HG02981 (cell line): Measurements from ENCODE around the gene PRRT3.
"Not testable (repeated sequence)": the region's sequence is repeated elsewhere in the genome, so short reads cannot be mapped to it uniquely, and the experiment has no call there.

Experiments used
- ATAC-seq: cut with Tn5 transposase; IDR thresholded peaks from one replicate; pipeline ENCODE4 v1.9.1; 2021; ENCODE audit warnings: mild to moderate bottlenecking, moderate library complexity; ENCODE audit not compliant: unreplicated experiment

Gene PRRT3

DNA sequence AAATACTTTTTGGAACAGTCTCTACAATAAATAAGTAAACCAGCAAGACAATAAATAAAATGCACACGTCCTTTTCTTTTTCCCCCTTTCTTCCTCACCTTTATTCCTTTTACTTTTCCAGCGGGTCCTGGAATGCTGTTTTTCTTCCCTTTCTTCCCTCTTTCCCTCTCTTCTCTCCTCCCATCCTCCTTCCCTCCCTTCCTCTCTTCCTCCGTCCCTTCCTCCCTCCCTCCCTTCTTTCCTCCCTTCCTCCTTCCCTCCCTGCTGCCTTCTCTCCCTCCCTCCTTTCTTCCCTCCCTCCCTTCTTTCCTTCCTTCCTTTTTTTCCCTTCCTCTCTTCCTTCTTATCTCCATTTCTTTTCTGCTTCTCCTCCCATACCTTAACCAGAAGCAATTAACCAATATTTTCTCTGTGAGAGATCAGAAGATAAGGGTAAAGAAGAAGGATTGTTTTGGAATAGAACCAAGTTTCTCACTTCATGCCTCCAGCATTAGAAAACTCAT lies 52.9 kb downstream of the PRRT3 start:
- no peak for ATAC-seq

DNA sequence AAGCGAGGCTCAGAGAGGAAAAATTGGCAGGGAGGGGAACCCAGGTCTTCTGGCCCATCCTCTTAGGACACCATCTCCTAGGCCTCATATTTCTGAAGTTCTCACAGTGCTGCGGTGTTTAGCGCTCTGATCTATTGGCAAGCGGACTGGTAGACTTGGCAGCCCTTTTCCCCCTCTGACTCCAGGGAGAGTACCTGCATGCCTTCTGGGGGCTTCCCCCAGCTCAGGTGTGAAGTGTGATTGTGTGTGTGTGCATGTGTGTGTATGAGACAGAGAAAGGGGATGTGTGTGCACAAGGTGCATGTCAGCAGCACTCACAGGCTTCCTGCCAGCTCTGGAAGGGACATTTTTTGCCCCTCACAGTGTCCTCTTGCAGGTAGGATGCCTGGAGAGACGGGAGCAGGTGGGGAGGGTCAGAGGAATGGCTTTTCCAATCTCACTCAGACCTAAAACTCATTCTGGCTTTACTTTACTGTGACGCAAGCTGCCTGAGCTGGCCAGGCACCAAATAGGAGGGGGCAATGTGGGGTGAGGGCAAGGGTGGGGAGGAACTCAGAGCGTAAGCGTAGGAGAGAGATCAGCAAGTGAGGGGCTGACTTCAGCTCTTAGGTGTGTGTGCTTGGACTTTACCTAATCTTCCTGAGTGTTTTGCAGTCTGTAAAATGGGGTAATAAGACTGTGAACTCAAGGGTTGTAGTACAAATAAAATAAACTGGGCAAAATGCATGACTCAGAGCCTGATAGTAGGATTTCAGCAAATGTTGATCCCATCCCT lies 53.6 kb downstream of the PRRT3 start:
- ATAC-seq: no peak

DNA sequence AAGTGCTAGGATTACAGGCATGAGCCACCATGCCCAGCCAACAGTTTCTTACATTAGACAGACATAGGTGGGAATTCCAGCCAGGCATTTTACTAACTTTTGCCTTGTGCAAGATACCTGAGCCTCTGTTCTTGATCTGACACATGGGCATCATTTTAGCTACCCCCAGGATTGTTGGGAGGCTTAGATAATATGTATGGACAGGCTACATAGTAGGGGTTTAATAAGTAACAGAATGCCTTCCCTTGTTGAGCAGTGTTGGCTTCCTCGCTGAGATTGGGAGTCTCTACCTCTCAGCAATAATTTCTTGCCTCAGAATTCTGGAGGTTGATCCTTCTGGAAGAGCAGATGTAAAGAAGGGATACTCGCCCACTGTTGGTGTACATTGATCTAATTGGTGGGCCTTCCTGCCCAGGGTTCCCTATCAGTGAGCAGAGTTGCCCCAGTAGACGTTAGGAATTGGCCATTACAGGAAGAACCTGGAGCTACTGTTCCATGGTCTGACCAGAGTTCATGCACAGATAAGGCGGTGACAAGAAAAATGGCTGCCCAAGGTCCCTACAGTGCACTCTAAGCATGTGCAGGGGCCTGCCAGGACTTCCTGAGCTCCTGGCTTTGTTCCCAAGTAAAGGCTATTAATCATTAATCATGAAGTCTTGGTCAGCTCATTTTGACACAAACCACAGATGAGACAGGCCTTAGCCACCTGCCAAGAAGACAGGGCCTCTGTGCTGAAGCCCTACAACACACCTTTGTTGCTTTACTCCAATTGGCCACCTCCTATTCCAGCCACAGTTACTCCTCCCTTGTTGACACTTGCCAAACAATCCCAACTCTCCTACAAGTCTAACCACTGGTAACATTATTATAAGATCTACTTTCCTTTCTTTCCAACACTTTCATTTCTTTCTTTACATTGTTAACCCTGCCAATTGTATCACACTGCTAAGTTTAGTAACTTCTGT lies 54.5 kb downstream of the PRRT3 start:
- ATAC-seq: no peak

DNA sequence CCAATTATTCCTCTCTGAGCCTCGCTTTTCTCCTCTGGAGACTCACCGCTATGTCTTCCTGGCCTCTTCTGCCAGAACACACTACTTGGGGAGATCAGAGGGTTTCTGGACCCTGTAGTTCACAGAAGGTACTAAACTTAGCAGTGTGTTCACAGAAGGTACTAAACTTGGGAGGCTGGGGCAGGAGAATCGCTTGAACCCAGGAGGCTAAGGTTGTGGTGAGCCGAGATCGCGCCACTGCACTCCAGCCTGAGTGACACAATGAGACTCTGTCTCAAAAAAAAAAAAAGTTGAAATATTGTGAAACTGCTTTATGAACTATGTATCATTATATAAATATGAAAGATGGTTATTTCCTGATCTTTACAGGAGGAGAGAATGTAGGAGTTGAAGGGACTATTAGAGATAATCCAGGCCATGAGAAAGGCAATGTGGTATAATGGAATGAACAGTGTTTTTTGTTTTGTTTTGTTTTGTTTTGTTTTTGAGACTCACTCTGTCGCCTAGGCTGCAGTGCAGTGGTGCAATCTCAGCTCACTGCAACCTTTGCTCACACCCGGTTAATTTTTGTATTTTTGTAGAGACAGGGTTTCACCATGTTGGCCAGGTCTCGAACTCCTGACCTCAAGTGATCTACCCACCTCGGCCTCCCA lies 55.3 kb downstream of the PRRT3 start:
- ATAC-seq: not testable (repeated sequence)

DNA sequence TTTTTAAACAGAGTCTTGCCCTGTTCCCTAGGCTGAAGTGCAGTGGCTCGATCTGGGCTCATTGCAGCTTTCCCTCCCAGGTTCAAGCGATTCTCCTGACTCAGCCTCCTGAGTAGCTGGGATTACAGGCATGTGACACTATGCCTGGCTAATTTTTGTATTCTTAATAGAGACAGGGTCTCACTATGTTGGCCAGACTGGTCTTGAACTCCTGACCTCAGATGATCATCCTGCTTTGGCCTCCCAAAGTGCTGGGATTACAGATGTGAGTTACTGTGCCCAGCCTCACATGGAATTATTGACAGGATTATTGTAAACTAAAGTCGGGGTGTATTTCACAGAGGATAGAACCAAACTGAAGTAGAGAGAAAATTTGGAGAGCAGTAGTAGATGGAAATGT lies 56.5 kb downstream of the PRRT3 start:
- ATAC-seq: not testable (repeated sequence)
